A549 (cell line): ENCODE measurements around the gene PPP1CC. TPM values are rescaled to one million over a fixed set of nuclear protein-coding genes. Genes with fewer than 3 reads are reported as not detected.

Source experiments
- ATAC-seq, 2 experiments: fragments of 200-7000 bp in 1 of 2; fragments of >200 bp in 1 of 2; cut with Nextera tagmentation in 1 of 2; cut with Tn5 transposase in 1 of 2; 3 replicates each; pipeline versions ENCODE4 v1.8.0 to v1.9.1; 2018 to 2020; ENCODE audit warnings: mild to moderate bottlenecking in 1 of 2, moderate library complexity in 1 of 2
- CTCF ChIA-PET: fragments of 300-600 bp; sonication (Branson Sonifier 250); formaldehyde crosslinking; extraction: SDS; loops from one replicate; lab custom pipeline; 2021; ENCODE audit warnings: antibody characterized with exemption, inconsistent platforms; lab: Yijun Ruan, JAX
- POLR2A ChIA-PET: fragments of 350-600 bp; formaldehyde crosslinking; extraction: SDS; loops from one replicate; lab custom pipeline; 2021; ENCODE audit warnings: antibody characterized with exemption, inconsistent platforms; lab: Yijun Ruan, JAX
- DNase-seq, 2 experiments: peaks; one replicate each; pipeline versions ENCODE4 v3.0.0 to v3.0.0-alpha.2; 2011 to 2016; ENCODE audit warnings: low read depth in 1 of 2, low spot score in 1 of 2
- FAIRE-seq: peaks from 2 replicates; lab custom pipeline; 2011; peaks lifted over from hg19 to GRCh38; lab: Jason Lieb, UNC
- H3K27ac ChIP-seq, 2 experiments: fragments of >200 bp; sonication (Bioruptor Twin); formaldehyde crosslinking; 3 replicates each; pipeline ENCODE4 v1.5.1; 2016 to 2017
- H3K4me1 ChIP-seq: fragments of >200 bp; sonication (Bioruptor Twin); formaldehyde crosslinking; 3 replicates; pipeline ENCODE4 v1.6.1; 2016
- H3K4me2 ChIP-seq: fragments of >200 bp; sonication (Bioruptor Twin); formaldehyde crosslinking; 3 replicates; pipeline ENCODE4 v1.6.1; 2016
- H3K4me3 ChIP-seq: fragments of >200 bp; sonication (Bioruptor Twin); formaldehyde crosslinking; 3 replicates; pipeline ENCODE4 v1.5.1; 2016
- H3K9me3 ChIP-seq: fragments of >200 bp; sonication (Bioruptor Twin); formaldehyde crosslinking; 3 replicates; pipeline ENCODE4 v1.6.1; 2016
- BHLHE40 ChIP-seq: IDR thresholded peaks from 2 replicates; pipeline ENCODE4 v1.6.1; 2012; ENCODE audit warnings: low read depth, low read length, inconsistent platforms
- ELK1 ChIP-seq: fragments of 150-350 bp; IDR thresholded peaks from 2 replicates; pipeline ENCODE4 v1.6.1; 2014; ENCODE audit warnings: low read depth, mild to moderate bottlenecking, low read length
- FOXS1 ChIP-seq: fragments of 250-450 bp; sonication (Bioruptor Pico); IDR thresholded peaks from 2 replicates; pipeline ENCODE4 v1.5.0; 2020; ENCODE audit warnings: mild to moderate bottlenecking, moderate library complexity
- HEYL ChIP-seq: fragments of 250-450 bp; sonication (Bioruptor Pico); IDR thresholded peaks from 2 replicates; pipeline ENCODE4 v1.8.0; 2021; ENCODE audit warnings: mild to moderate bottlenecking, moderate library complexity
- HMGXB4 ChIP-seq: fragments of 250-450 bp; sonication (Bioruptor Pico); IDR thresholded peaks from 2 replicates; pipeline ENCODE4 v1.5.0; 2021; ENCODE audit warnings: mild to moderate bottlenecking, moderate library complexity, borderline replicate concordance
- HOXB13 ChIP-seq: fragments of 250-450 bp; sonication (Bioruptor Pico); IDR thresholded peaks from 2 replicates; pipeline ENCODE4 v1.5.0; 2020; ENCODE audit warnings: low read depth, mild to moderate bottlenecking, moderate library complexity
- JUN ChIP-seq, 2 experiments: fragments of >200 bp; sonication (Bioruptor Twin); formaldehyde crosslinking; IDR thresholded peaks; 2 replicates in 1 of 2; 3 replicates in 1 of 2; pipeline ENCODE4 v1.6.1; 2016 to 2017
- MAX ChIP-seq: IDR thresholded peaks from 2 replicates; pipeline ENCODE4 v1.6.1; 2012
- NR3C1 ChIP-seq: fragments of >200 bp; sonication (Bioruptor Twin); formaldehyde crosslinking; IDR thresholded peaks from 3 replicates; pipeline ENCODE4 v1.6.1; 2017
- PBX3 ChIP-seq: IDR thresholded peaks from 2 replicates; pipeline ENCODE4 v1.6.1; 2012
- PHF8 ChIP-seq: fragments of 200-600 bp; sonication (generic); IDR thresholded peaks from 2 replicates; pipeline ENCODE4 v1.6.1; 2016; ENCODE audit warnings: low read depth, mild to moderate bottlenecking, antibody characterized with exemption, moderate library complexity, borderline replicate concordance
- RARB ChIP-seq: fragments of 250-450 bp; sonication (Bioruptor Pico); IDR thresholded peaks from 2 replicates; pipeline ENCODE4 v1.8.0; 2021; ENCODE audit warnings: mild to moderate bottlenecking, moderate library complexity
- SREBF2 ChIP-seq: fragments of 450-650 bp; IDR thresholded peaks from 2 replicates; pipeline ENCODE4 v1.6.1; 2014; ENCODE audit warnings: mild to moderate bottlenecking, moderate library complexity
- TFCP2L1 ChIP-seq: fragments of 250-450 bp; sonication (Bioruptor Pico); IDR thresholded peaks from 2 replicates; pipeline ENCODE4 v1.5.0; 2021; ENCODE audit warnings: mild to moderate bottlenecking
- ZC3H11A ChIP-seq: fragments of 450-650 bp; IDR thresholded peaks from 2 replicates; pipeline ENCODE4 v1.6.1; 2014; ENCODE audit warnings: antibody characterized with exemption, mild to moderate bottlenecking
- ZFP36 ChIP-seq: fragments of 450-650 bp; IDR thresholded peaks from 2 replicates; pipeline ENCODE4 v1.6.1; 2014; ENCODE audit warnings: borderline replicate concordance; ENCODE audit not compliant: partially characterized antibody
- ZNF302 ChIP-seq: fragments of 250-450 bp; sonication (Bioruptor Pico); IDR thresholded peaks from 2 replicates; pipeline ENCODE4 v1.9.0; 2021; ENCODE audit warnings: inconsistent platforms, mild to moderate bottlenecking, moderate library complexity
- ZSCAN20 ChIP-seq: fragments of 250-450 bp; sonication (Bioruptor Pico); IDR thresholded peaks from 2 replicates; pipeline ENCODE4 v1.8.0; 2022; ENCODE audit warnings: mild to moderate bottlenecking, moderate library complexity
- WGBS: methylation state at CpG from one replicate; pipeline ENCODE4 v1.1.6; 2017; ENCODE audit errors: missing lambda C conversion rate; 5-methylcytosine and 5-hydroxymethylcytosine counted together
- polyA plus RNA-seq, 4 experiments: library from polyadenylated mRNA; depleted of rRNA in 3 of 4; stranded (reverse); fragments of >200 nt; fragmentation: RNase III in 1 of 4; extraction: RNeasy Plus Mini Kit Qiagen cat#74134 plus additional on column Dnase treatment in 1 of 4; gene quantifications; 2 replicates in 3 of 4; 3 replicates in 1 of 4; pipeline ENCODE4 v1.2.3, GENCODE V29; 2011 to 2017

Gene PPP1CC
- polyA plus RNA-seq, 2 of the 4 experiments (the other 2 are of a cell fraction) = 131 to 258 TPM

GRCh38 chr12:110742718-110743570 is at the start of gene PPP1CC (continued):
- no peak for TF ChIP-seq HMGXB4
- TF ChIP-seq, all 56 proteins: peak for 14

- 88% methylated on average over 3 of the region's 3 CpGs for WGBS
- POLR2A ChIA-PET = no interaction called here
- H3K27ac ChIP-seq = no peak overlapping the region
- no peak overlapping the region for H3K4me3 ChIP-seq
- H3K4me1 ChIP-seq = no peaks in the 10 kb centered on the region
- TF ChIP-seq SREBF2 (no peak), PBX3 (no peak), ELK1 (no peak), ZC3H11A (no peak), BHLHE40 (no peak), ZNF302 (CRISPR knock-in tag) (no peak), RARB (CRISPR knock-in tag) (no peak), NR3C1 (no peak), MAX (no peak), JUN (IDR thresholded peaks at IDR 0.05) (no peak), HEYL (CRISPR knock-in tag) (no peak), PHF8 (no peak)
- TF ChIP-seq, all 56 proteins: peak for 0
- Histone ChIP-seq H3K4me2 (no peak overlapping the region), H3K9me3 (no peaks in the 10 kb centered on the region)
- no peak for FAIRE-seq
- DNase-seq = no peak
- no peak for ATAC-seq
- CTCF ChIA-PET = no interaction called here
These were observed 48.9 kb upstream of the PPP1CC start for GRCh38 chr12:110791589-110791988.

GRCh38 chr12:110790301-110790700 is 47.6 kb upstream of the PPP1CC start:
- Histone ChIP-seq H3K4me3 (no peak overlapping the region), H3K4me2 (no peak overlapping the region), H3K9me3 (no peaks in the 10 kb centered on the region), H3K4me1 (no peaks in the 10 kb centered on the region), H3K27ac (no peak overlapping the region)
- DNase-seq = no peak
- ChIA-PET POLR2A (interaction anchor here (0.5 kb wide), 1 partner anchor 48 kb away, joined by 3 read pairs; no protein-coding TSS in a partner anchor), CTCF (interaction anchor here (1.0 to 1.2 kb wide), 3 partner anchors 11 to 60 kb away, joined by 3 read pairs; no protein-coding TSS in a partner anchor)
- TF ChIP-seq TFCP2L1 (no peak), JUN (IDR thresholded peaks at IDR 0.05) (no peak), ZFP36 (no peak), ZSCAN20 (no peak), ZNF302 (CRISPR knock-in tag) (no peak), FOXS1 (CRISPR knock-in tag) (no peak), HOXB13 (CRISPR knock-in tag) (no peak)
- 0 out of 6 replicates have a peak, but pooled peaks of 1 of the 2 experiments have one; percentile 8 for ATAC-seq
- no peak for FAIRE-seq
- 100% methylated on average over 1 of the region's 1 CpG for WGBS
